ENCODE measurements around the gene USH2A.
"Not testable (repeated sequence)": the region's sequence is repeated elsewhere in the genome, so short reads cannot be mapped to it uniquely, and the experiment has no call there.

USH2A gene

DNA sequence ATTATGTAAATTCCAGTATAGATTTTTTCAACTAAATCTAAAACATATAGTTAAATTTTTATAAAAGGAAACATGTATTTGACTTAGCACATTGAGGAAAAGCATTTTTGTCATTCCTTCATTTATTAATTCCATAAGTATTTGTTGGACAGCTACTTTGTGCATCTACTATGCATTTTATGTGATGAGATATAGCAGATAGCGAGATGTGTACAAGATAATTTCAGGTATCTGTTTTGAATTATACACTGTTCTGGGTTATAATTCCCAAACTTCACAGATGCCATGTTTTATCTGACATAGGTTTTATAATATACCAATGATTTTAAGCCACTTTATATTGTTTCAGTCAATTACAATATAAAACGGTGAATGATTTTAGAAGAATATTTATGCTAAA lies 398.7 kb downstream of the USH2A start:
- no peak for DNase-seq

- DNase-seq, result no peak
These were observed 402.4 kb downstream of the USH2A start for GRCh38 chr1:216020743-216021345.

DNA sequence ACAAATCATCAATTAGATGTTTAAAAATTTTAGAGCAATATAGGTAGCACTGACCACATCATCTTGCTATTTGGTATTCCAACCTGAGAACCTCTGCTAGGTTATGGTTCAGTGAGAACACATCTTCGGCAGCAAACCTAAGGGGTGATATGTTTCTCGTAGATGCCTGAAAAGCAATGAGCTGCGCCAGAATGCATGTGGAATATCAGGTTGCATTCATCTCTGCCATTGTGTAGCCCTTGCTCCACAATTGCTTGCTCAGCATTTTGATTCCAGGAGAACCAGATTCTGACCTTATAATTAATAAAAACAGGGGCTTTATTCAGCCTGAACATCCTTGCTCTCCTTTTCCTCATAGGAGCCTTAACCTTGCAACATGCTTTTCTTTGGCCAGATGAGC lies 408.1 kb downstream of the USH2A start:
- no peak for DNase-seq

- DNase-seq, result no peak
These were observed 409.2 kb downstream of the USH2A start for GRCh38 chr1:216014086-216014485.

GRCh38 chr1:216009456-216009855 lies 413.8 kb downstream of the USH2A start:
- DNase-seq, result not testable (repeated sequence)

- no peak for DNase-seq
These were observed 417.3 kb downstream of the USH2A start for GRCh38 chr1:216005916-216006315.

- peak; percentile 0 for DNase-seq
These were observed 430.6 kb downstream of the USH2A start for GRCh38 chr1:215992620-215993019.

- no peak for DNase-seq
These were observed 436.0 kb downstream of the USH2A start for GRCh38 chr1:215987092-215987875.

GRCh38 chr1:215986401-215986800 lies 436.8 kb downstream of the USH2A start:
- DNase-seq, result no peak

GRCh38 chr1:215983680-215984079 lies 439.6 kb downstream of the USH2A start:
- DNase-seq, result no peak

DNA sequence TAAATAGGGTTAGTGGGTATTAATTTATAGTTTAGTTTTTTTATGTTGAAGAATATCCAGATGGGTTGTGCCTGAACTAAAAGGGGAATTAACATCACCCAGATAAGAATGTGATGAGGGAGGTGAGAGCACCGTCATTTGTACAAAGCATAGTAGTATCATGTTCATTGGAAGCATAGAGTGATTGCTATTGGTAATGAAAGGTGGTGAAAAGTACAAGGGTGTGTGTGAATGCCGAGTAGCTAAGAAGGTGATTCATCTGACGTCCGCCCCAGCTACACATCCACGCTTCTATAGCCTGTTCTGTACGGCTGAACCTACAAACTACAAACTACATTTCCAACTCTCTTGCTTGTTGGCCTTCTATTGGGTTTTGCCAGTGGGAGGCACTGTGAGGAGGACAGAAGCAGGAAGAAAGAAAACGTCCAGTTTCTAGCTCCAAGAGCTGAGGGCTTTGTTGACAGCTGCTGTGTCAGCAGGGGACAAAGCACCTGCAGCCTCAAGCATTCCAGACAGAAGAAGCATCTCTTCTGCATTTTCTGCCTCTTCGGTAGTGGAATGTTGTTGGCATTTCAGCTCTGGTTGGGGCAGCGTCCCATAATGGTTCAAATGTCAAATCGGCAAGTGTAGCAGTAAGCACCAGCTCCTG lies 451.3 kb downstream of the USH2A start:
- no peak for DNase-seq

- DNase-seq, result no peak
These were observed 452.8 kb downstream of the USH2A start for GRCh38 chr1:215970406-215970805.

DNA sequence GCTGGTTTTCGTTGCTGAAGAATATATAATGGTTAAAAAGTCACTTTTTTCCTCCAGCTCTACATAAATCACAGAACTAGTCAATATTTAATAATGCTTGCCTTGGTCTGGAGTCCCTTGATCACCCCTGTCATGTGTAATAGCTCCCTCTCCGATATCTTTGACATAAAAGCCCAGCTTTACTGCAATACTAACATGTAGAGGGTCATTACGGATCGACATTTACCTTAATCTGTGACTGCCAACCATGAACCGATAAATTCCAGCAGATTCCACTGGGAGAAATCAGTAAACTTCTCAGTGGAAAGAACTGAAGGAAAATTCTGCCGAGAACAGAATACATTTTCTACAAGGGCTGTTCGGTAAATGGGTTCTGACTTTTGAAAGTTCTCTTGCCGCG lies 459.6 kb downstream of the USH2A start:
- no peak for DNase-seq

GRCh38 chr1:215963040-215963439 lies 460.2 kb downstream of the USH2A start:
- no peak for DNase-seq

DNA sequence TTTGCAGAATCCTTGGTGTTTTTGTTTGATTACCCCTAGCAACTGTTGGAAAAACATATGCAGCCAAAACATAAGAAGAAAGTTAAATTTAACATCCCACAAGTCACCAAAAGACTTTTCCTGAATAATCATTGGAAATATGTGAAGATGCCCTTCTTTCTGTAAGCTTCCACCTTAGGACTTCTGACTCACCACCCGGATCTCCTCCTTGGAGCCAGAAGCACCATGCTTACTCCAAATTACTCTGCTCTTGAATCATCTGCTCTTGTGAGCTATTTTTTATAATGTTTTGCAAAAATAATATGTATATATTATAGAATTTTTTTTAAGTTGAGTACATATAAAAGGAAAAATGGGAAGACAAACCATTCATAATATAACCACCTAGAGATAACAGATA lies 464.4 kb downstream of the USH2A start:
- DNase-seq, result no peak

- no peak for DNase-seq
These were observed 465.6 kb downstream of the USH2A start for GRCh38 chr1:215957663-215958062.

DNA sequence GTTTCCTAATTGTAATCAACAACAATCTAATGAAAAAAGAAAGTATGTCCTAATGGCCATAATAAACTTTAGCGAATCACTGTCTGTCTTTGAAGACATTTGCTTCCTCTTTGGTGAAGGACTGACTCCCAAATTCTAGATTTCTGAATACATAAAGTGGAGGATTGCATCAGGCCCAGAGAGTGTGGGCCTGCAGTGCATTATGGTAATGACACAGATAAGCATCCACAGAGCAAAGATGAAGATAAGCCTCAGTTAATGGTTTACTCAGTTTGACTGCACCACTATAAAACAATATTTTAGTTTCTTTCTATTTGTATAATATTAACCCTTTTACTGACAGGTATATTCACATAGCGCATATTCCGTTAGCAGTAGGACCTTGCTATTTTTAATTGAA lies 490.7 kb downstream of the USH2A start:
- DNase-seq, result no peak

DNA sequence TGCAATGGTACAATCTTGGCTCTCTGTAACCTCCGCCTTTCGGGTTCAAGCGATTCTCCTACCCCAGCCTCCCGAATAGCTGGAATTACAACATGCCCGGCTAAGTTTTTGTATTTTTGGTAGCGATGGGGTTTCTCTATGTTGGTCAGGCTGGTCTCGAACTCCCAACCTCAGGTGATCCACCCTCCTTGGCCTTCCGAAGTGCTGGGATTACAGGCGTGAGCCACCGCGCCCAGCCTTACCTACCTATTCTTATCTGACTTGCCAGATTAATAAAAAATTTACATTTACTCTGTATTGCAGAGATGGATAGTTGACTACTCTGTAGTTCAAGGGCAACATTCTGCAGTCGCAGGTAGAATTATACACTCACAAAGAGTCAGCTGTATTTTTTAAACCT lies 496.6 kb downstream of the USH2A start:
- DNase-seq, result no peak

- no peak for DNase-seq
These were observed 500.0 kb downstream of the USH2A start for GRCh38 chr1:215923129-215923824.

DNA sequence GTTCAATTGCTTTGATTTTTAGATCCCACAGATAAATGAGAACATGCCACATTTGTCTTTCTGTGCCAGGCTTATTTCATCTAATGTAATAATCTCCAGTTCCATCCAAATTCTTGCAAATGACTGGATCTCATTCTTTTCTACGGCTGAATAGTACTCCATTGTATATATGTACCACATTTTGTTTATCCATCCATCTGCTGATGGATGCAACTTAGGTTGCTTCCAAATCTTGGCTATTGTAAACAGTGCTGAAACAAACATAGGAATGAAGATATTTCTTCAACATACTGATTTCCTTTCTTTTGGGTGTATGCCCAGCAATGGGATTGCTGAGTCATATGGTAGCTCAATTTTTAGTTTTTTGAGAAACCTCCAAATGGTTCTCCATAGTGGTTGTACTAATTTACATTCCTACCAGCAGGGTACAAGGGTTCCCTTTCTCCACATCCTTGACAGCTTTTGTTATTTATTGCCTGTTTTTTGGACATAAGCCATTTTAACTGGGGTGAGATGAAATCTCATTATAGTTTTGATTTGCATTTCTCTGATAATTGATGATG lies 511.8 kb downstream of the USH2A start:
- DNase-seq, result no peak

- DNase-seq, result no peak
These were observed 517.6 kb downstream of the USH2A start for GRCh38 chr1:215905493-215906115.

- no peak for DNase-seq
These were observed 522.6 kb downstream of the USH2A start for GRCh38 chr1:215900684-215901083.

- DNase-seq, result no peak
These were observed 523.3 kb downstream of the USH2A start for GRCh38 chr1:215899901-215900300.

Data from activated CD4-positive, alpha-beta T cell treated with anti-CD3 and anti-CD28 coated beads, Interleukin-10, Interleukin-2, amounts not matched to agents 100 ng/mL and 50 ng/mL, durations not matched to agents 16 hours and 8 hours (primary cell).